IPS-11a (cell line): ENCODE data around the gene DTNB.
"Not testable (repeated sequence)": the region's sequence is repeated elsewhere in the genome, so short reads cannot be mapped to it uniquely, and the experiment has no call there.

ENCODE experiments used
- H3K4me3 ChIP-seq: one replicate; pipeline ENCODE4 v1.5.1; 2013; ENCODE audit warnings: low read depth, low read length, control low read depth

Gene DTNB

GRCh38 chr2:25673300-25674076, at the start of gene DTNB:
TSS of gene DTNB (minus strand) at chr2:25673577. CDS start at chr2:25652660, 20,917 bp downstream.
- peak within 1 kb of the TSS; percentile 78 for H3K4me3 ChIP-seq

- no peak overlapping the region for H3K4me3 ChIP-seq
Measured at GRCh38 chr2:25722224-25722623, 48.8 kb upstream of the DTNB start.

GRCh38 chr2:25720575-25720974, 47.2 kb upstream of the DTNB start:
- H3K4me3 ChIP-seq, result no peak overlapping the region

GRCh38 chr2:25714740-25715139, 41.4 kb upstream of the DTNB start:
- no peak overlapping the region for H3K4me3 ChIP-seq

- no peak overlapping the region for H3K4me3 ChIP-seq
Measured at GRCh38 chr2:25712455-25712854, 39.1 kb upstream of the DTNB start.

- H3K4me3 ChIP-seq, result no peak overlapping the region
Measured at GRCh38 chr2:25711675-25712354, 38.4 kb upstream of the DTNB start.

GRCh38 chr2:25710750-25711149, 37.4 kb upstream of the DTNB start:
- H3K4me3 ChIP-seq, result no peak overlapping the region

- no peak overlapping the region for H3K4me3 ChIP-seq
Measured at GRCh38 chr2:25709349-25709748, 36.0 kb upstream of the DTNB start.

- no peak overlapping the region for H3K4me3 ChIP-seq
Measured at GRCh38 chr2:25707927-25708590, 34.7 kb upstream of the DTNB start.

GRCh38 chr2:25705575-25705974, 32.2 kb upstream of the DTNB start:
- H3K4me3 ChIP-seq, result not testable (repeated sequence)

- H3K4me3 ChIP-seq, result no peak overlapping the region
Measured at GRCh38 chr2:25701801-25702200, 28.4 kb upstream of the DTNB start.

GRCh38 chr2:25700221-25700660, 26.9 kb upstream of the DTNB start:
- no peak overlapping the region for H3K4me3 ChIP-seq

GRCh38 chr2:25699216-25699615, 25.8 kb upstream of the DTNB start:
- H3K4me3 ChIP-seq, result no peak overlapping the region

GRCh38 chr2:25698752-25699151, 25.4 kb upstream of the DTNB start:
- H3K4me3 ChIP-seq, result no peak overlapping the region

- H3K4me3 ChIP-seq, result no peak overlapping the region
Measured at GRCh38 chr2:25697559-25698341, 24.4 kb upstream of the DTNB start.

- H3K4me3 ChIP-seq, result no peak overlapping the region
Measured at GRCh38 chr2:25692737-25693445, 19.5 kb upstream of the DTNB start.

GRCh38 chr2:25692143-25692542, 18.8 kb upstream of the DTNB start:
- H3K4me3 ChIP-seq, result no peak overlapping the region

- H3K4me3 ChIP-seq, result no peak overlapping the region
Measured at GRCh38 chr2:25690058-25690457, 16.7 kb upstream of the DTNB start.

GRCh38 chr2:25688236-25688635, 14.9 kb upstream of the DTNB start:
- H3K4me3 ChIP-seq, result no peak overlapping the region

GRCh38 chr2:25685741-25686140, 12.4 kb upstream of the DTNB start:
- H3K4me3 ChIP-seq, result no peak overlapping the region
